Erythroblast (primary cell): ENCODE data around the gene GPC4.

Experiments
- GATA1 ChIP-seq: IDR thresholded peaks from 2 replicates; pipeline ENCODE4 v1.6.1; 2011; ENCODE audit warnings: low read depth, mild to moderate bottlenecking, control low read depth, low read length, moderate library complexity
- POLR2A ChIP-seq: IDR thresholded peaks from 2 replicates; pipeline ENCODE4 v1.6.1; 2011; ENCODE audit warnings: mild to moderate bottlenecking, low read length

- TF ChIP-seq POLR2A: no peak
- no peak for TF ChIP-seq GATA1
Observed at GRCh38 chrX:133273180-133273579, 142.1 kb downstream of the GPC4 start.
